Measurements from ENCODE around the gene PCSK5.

GRCh38 chr9:75983319-75984045 lies 93.0 kb downstream of the PCSK5 start:
- TF ChIP-seq POLR2A (IDR thresholded peaks at IDR 0.05; ENCODE audit: low read length) (no peak), GATA1 (IDR thresholded peaks at IDR 0.05; ENCODE audit: low read depth, low read length) (no peak)
